HepG2 (cell line): ENCODE data around the gene FUCA1. TPM values are rescaled to one million over a fixed set of nuclear protein-coding genes. Genes with fewer than 3 reads are reported as not detected.

Source experiments
- CHD2 ChIP-seq: IDR thresholded peaks from 2 replicates; pipeline ENCODE4 v1.6.1; 2011; ENCODE audit warnings: low read depth, low read length, improper control_type of control experiment
- CSRNP2 ChIP-seq: sonication (generic); formaldehyde crosslinking; conservative IDR thresholded peaks from 2 replicates; pipeline ENCODE4 v1.8.0; 2022; ENCODE audit warnings: low read depth, missing genetic modification reagents
- GATA4 ChIP-seq: sonication (generic); IDR thresholded peaks from 2 replicates; pipeline ENCODE4 v1.6.1; 2016; ENCODE audit warnings: antibody characterized with exemption, low read depth, borderline replicate concordance
- HNRNPLL ChIP-seq: fragments of 200-400 bp; formaldehyde crosslinking; IDR thresholded peaks from 2 replicates; pipeline ENCODE4 v1.6.1; 2017; ENCODE audit warnings: mild to moderate bottlenecking, low read depth, low read length; ENCODE audit not compliant: poor library complexity, severe bottlenecking
- KLF13 ChIP-seq: sonication (generic); formaldehyde crosslinking; IDR thresholded peaks from 2 replicates; pipeline ENCODE4 v1.4.0; 2020; ENCODE audit warnings: mild to moderate bottlenecking, missing genetic modification reagents
- KLF15 ChIP-seq: sonication (generic); formaldehyde crosslinking; IDR thresholded peaks from 2 replicates; pipeline ENCODE4 v1.8.1; 2023; ENCODE audit warnings: borderline replicate concordance, mild to moderate bottlenecking, inconsistent platforms, missing genetic modification reagents, mixed read lengths
- MAX ChIP-seq: IDR thresholded peaks from 2 replicates; pipeline ENCODE4 v1.6.1; 2012; ENCODE audit warnings: inconsistent platforms
- MXD4 ChIP-seq: IDR thresholded peaks from 2 replicates; pipeline ENCODE4 v1.6.1; 2016; ENCODE audit warnings: mild to moderate bottlenecking, missing biosample characterization, missing genetic modification reagents
- PCBP2 ChIP-seq: fragments of 200-400 bp; formaldehyde crosslinking; optimal IDR thresholded peaks from 2 replicates; pipeline ENCODE3; 2018; ENCODE audit warnings: low read length, low read depth; ENCODE audit not compliant: poor library complexity, severe bottlenecking
- POLR2G ChIP-seq: fragments of 200-400 bp; formaldehyde crosslinking; IDR thresholded peaks from 2 replicates; pipeline ENCODE4 v1.6.1; 2018; ENCODE audit warnings: mild to moderate bottlenecking, low read depth, low read length, moderate library complexity
- RARA ChIP-seq: IDR thresholded peaks from 2 replicates; pipeline ENCODE4 v1.6.1; 2016; ENCODE audit warnings: missing genetic modification reagents, missing compliant biosample characterization
- RXRA ChIP-seq: sonication (generic); formaldehyde crosslinking; IDR thresholded peaks from 2 replicates; pipeline ENCODE4 v1.5.1; 2020; ENCODE audit warnings: missing genetic modification reagents
- SATB2 ChIP-seq: sonication (generic); formaldehyde crosslinking; IDR thresholded peaks from 2 replicates; pipeline ENCODE4 v1.5.0; 2020; ENCODE audit warnings: missing genetic modification reagents
- SOX6 ChIP-seq, 2 experiments: fragments of 450-650 bp in 1 of 2; sonication (generic) in 1 of 2; formaldehyde crosslinking in 1 of 2; IDR thresholded peaks; 2 replicates each; pipeline versions ENCODE4 v1.4.0 to v1.6.1; 2017 to 2020; ENCODE audit warnings: antibody characterized with exemption in 1 of 2, mild to moderate bottlenecking in 1 of 2, missing genetic modification reagents in 1 of 2
- SRSF9 ChIP-seq: fragments of 200-400 bp; formaldehyde crosslinking; IDR thresholded peaks from 2 replicates; pipeline ENCODE4 v1.6.1; 2018; ENCODE audit warnings: borderline replicate concordance, mild to moderate bottlenecking, low read depth, low read length; ENCODE audit not compliant: insufficient read depth, poor library complexity, severe bottlenecking
- SRY ChIP-seq: sonication (generic); formaldehyde crosslinking; IDR thresholded peaks from 2 replicates; pipeline ENCODE4 v1.8.0; 2022; ENCODE audit warnings: mild to moderate bottlenecking, missing genetic modification reagents
- TFAP4 ChIP-seq: sonication (generic); IDR thresholded peaks from 2 replicates; pipeline ENCODE4 v1.6.1; 2016; ENCODE audit warnings: low read depth, borderline replicate concordance
- ZBTB21 ChIP-seq: sonication (generic); formaldehyde crosslinking; IDR thresholded peaks from 2 replicates; pipeline ENCODE4 v1.4.0; 2020; ENCODE audit warnings: missing genetic modification reagents
- ZNF24 ChIP-seq: fragments of 450-650 bp; IDR thresholded peaks from 2 replicates; pipeline ENCODE4 v1.6.1; 2017; ENCODE audit warnings: antibody characterized with exemption, mild to moderate bottlenecking
- ZNF3 ChIP-seq: IDR thresholded peaks from 2 replicates; pipeline ENCODE4 v1.7.0; 2017; ENCODE audit warnings: inconsistent platforms
- polyA plus RNA-seq, 8 experiments: library from polyadenylated mRNA; depleted of rRNA in 3 of 8; stranded (reverse) in 7 of 8; unstranded in 1 of 8; fragments of >200 nt; fragmentation: Illumina TruSeq in 4 of 8; extraction: Trizol in 4 of 8; gene quantifications; 2 replicates each; pipeline versions ENCODE4 v1.2.1 to v1.2.3, GENCODE V29; 2011 to 2016; ENCODE audit warnings: low read depth in 4 of 8, missing spikeins in 1 of 8, mixed read lengths in 1 of 8; ENCODE audit not compliant: insufficient read depth in 1 of 8
- total RNA-seq, 5 experiments: library from RNA; depleted of rRNA; stranded (reverse); fragments of >200 nt; fragmentation: Illumina TruSeq; extraction: Trizol; gene quantifications; 2 replicates each; pipeline ENCODE4 v1.2.3, GENCODE V29; 2016; ENCODE audit warnings: low read depth in 1 of 5
- TF ChIP-seq, protein P1 (sequence below): sonication (generic); formaldehyde crosslinking; IDR thresholded peaks from 2 replicates; pipeline ENCODE4 v1.8.1; 2022; ENCODE audit warnings: mild to moderate bottlenecking, missing genetic modification reagents
- TF ChIP-seq, protein P2 (sequence below): sonication (generic); formaldehyde crosslinking; conservative IDR thresholded peaks from 2 replicates; pipeline ENCODE4 v1.5.0; 2020; ENCODE audit warnings: missing genetic modification reagents
- TF ChIP-seq, protein P3 (sequence below): sonication (generic); formaldehyde crosslinking; IDR thresholded peaks from 2 replicates; pipeline ENCODE4 v1.8.1; 2023; ENCODE audit warnings: missing genetic modification reagents, inconsistent platforms, borderline replicate concordance

Gene FUCA1
- total and polyA plus RNA-seq, 2 of the 13 experiments (the other 11 are each of a cell fraction or from before 2014, with no cell fraction given) = 32.7 to 33.6 TPM

- no peak for TF ChIP-seq KLF15
- TF ChIP-seq RARA (CRISPR knock-in tag) = peak; percentile 68
- no peak for TF ChIP-seq ZBTB21
- no peak for TF ChIP-seq CSRNP2 (CRISPR knock-in tag)
- no peak for TF ChIP-seq SATB2
- no peak for TF ChIP-seq PCBP2
- peak; percentile 94 for TF ChIP-seq TFAP4
- TF ChIP-seq SOX6 (IDR thresholded peaks at IDR 0.05) = no peak
- TF ChIP-seq SOX6 (CRISPR knock-in tag; IDR thresholded peaks at IDR 0.05) = no peak; the same call in 1 of the 2 replicates
- TF ChIP-seq MXD4 (CRISPR knock-in tag) = peak; percentile 27; the same call in 1 of the 2 replicates
- peak; percentile 32; the same call in 1 of the 2 replicates for TF ChIP-seq ZNF3 (CRISPR knock-in tag)
- no peak for TF ChIP-seq SRSF9
- TF ChIP-seq, protein P1, sequence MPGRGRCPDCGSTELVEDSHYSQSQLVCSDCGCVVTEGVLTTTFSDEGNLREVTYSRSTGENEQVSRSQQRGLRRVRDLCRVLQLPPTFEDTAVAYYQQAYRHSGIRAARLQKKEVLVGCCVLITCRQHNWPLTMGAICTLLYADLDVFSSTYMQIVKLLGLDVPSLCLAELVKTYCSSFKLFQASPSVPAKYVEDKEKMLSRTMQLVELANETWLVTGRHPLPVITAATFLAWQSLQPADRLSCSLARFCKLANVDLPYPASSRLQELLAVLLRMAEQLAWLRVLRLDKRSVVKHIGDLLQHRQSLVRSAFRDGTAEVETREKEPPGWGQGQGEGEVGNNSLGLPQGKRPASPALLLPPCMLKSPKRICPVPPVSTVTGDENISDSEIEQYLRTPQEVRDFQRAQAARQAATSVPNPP (CRISPR knock-in tag) = no peak; the same call in 1 of the 2 replicates
- TF ChIP-seq POLR2G = peak; percentile 81
- TF ChIP-seq GATA4 = no peak
- TF ChIP-seq CHD2 = no peak
- TF ChIP-seq, protein P2, sequence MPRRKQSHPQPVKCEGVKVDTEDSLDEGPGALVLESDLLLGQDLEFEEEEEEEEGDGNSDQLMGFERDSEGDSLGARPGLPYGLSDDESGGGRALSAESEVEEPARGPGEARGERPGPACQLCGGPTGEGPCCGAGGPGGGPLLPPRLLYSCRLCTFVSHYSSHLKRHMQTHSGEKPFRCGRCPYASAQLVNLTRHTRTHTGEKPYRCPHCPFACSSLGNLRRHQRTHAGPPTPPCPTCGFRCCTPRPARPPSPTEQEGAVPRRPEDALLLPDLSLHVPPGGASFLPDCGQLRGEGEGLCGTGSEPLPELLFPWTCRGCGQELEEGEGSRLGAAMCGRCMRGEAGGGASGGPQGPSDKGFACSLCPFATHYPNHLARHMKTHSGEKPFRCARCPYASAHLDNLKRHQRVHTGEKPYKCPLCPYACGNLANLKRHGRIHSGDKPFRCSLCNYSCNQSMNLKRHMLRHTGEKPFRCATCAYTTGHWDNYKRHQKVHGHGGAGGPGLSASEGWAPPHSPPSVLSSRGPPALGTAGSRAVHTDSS (CRISPR knock-in tag) = no peak
- TF ChIP-seq, protein P3, sequence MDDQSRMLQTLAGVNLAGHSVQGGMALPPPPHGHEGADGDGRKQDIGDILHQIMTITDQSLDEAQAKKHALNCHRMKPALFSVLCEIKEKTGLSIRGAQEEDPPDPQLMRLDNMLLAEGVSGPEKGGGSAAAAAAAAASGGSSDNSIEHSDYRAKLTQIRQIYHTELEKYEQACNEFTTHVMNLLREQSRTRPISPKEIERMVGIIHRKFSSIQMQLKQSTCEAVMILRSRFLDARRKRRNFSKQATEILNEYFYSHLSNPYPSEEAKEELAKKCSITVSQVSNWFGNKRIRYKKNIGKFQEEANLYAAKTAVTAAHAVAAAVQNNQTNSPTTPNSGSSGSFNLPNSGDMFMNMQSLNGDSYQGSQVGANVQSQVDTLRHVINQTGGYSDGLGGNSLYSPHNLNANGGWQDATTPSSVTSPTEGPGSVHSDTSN (CRISPR knock-in tag) = no peak
- no peak for TF ChIP-seq ZNF24
- peak; percentile 32; the same call in 1 of the 2 replicates for TF ChIP-seq SRY (CRISPR knock-in tag)
- TF ChIP-seq RXRA (CRISPR knock-in tag) = peak; percentile 70; the same call in 1 of the 2 replicates
- no peak for TF ChIP-seq KLF13 (CRISPR knock-in tag)
- peak; percentile 62; the same call in 1 of the 2 replicates for TF ChIP-seq MAX
- TF ChIP-seq HNRNPLL = peak; percentile 26
These were observed 68.3 kb downstream of the FUCA1 start (continued) for GRCh38 chr1:23799570-23800399.
